Suprapubic skin (tissue), 4 donors: Measurements from ENCODE around the gene NAA38. TPM values are rescaled to one million over a fixed set of nuclear protein-coding genes. Genes with fewer than 3 reads are reported as not detected.

Source experiments
- DNase-seq, 2 donors: peaks; one replicate each; pipeline ENCODE4 v3.0.0-alpha.2; 2019; ENCODE audit warnings: low spot score in 2 of 2
- H3K27ac ChIP-seq: fragments of 200-600 bp; sonication (generic); one replicate; pipeline ENCODE4 v1.5.1; 2019
- H3K27me3 ChIP-seq: fragments of 200-600 bp; sonication (generic); one replicate; pipeline ENCODE4 v1.5.1; 2019
- H3K36me3 ChIP-seq: fragments of 200-600 bp; sonication (generic); one replicate; pipeline ENCODE4 v1.5.1; 2019
- H3K4me1 ChIP-seq: fragments of 200-600 bp; sonication (generic); one replicate; pipeline ENCODE4 v1.5.1; 2019
- H3K4me3 ChIP-seq: fragments of 200-600 bp; sonication (generic); one replicate; pipeline ENCODE4 v1.5.1; 2019; ENCODE audit warnings: mild to moderate bottlenecking
- H3K9me3 ChIP-seq: fragments of 200-600 bp; sonication (generic); one replicate; pipeline ENCODE4 v1.5.1; 2019
- EP300 ChIP-seq: sonication (generic); formaldehyde crosslinking; IDR thresholded peaks from one replicate; pipeline ENCODE4 v1.6.1; 2017; ENCODE audit warnings: antibody characterized with exemption
- POLR2A ChIP-seq, 2 donors: fragments of 450-650 bp; IDR thresholded peaks; one replicate each; pipeline ENCODE4 v1.6.1; 2017; ENCODE audit warnings: antibody characterized with exemption in 2 of 2, mild to moderate bottlenecking in 2 of 2, moderate library complexity in 2 of 2
- POLR2AphosphoS5 ChIP-seq, 3 donors: sonication (generic); formaldehyde crosslinking; IDR thresholded peaks; one replicate each; pipeline ENCODE4 v1.6.1; 2017; ENCODE audit warnings: antibody characterized with exemption in 3 of 3
- WGBS: methylation state at CpG from one replicate; pipeline ENCODE4 v1.1.5; 2018; 5-methylcytosine and 5-hydroxymethylcytosine counted together
- total RNA-seq, 4 donors: library from RNA; depleted of rRNA; stranded (reverse); fragments of >200 nt; gene quantifications; one replicate each; pipeline ENCODE4 v1.1.0, GENCODE V29; 2016
- TF ChIP-seq, protein P1 (sequence below), 2 donors: fragments of 200-600 bp in 1 of 2; fragments of 450-650 bp in 1 of 2; sonication (generic) in 1 of 2; IDR thresholded peaks; one replicate each; pipeline ENCODE4 v1.5.1; 2016 to 2019; ENCODE audit warnings: antibody characterized with exemption in 2 of 2, mild to moderate bottlenecking in 1 of 2, moderate library complexity in 1 of 2

The NAA38 gene
- total RNA-seq, 4 donors from 2014 or later = 46.2 to 90.6 (median 47.6) TPM

DNA sequence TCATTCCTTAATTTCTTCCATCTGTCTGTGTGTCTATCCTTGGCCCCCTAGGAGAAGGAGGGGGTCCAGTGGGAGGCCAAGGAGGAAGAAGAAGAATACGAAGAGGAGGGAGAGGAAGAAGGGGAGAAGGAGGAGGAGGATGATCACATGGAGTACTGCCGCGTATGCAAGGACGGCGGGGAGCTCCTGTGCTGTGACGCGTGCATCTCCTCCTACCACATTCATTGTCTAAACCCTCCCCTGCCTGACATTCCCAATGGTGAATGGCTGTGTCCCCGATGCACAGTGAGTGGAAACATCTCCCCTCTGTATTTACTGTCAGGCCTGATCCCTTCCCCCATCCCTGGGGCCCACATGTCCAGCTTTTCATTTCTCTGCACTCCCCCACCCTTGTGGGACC, 37.5 kb upstream of the NAA38 start:
- no peak for DNase-seq
- H3K36me3 ChIP-seq = peaks cover 78% of the 10 kb centered on the region
- TF ChIP-seq POLR2AphosphoS5 (IDR thresholded peaks at IDR 0.05) (no peak), POLR2A (IDR thresholded peaks at IDR 0.05) (no peak)
- TF ChIP-seq, protein P1, sequence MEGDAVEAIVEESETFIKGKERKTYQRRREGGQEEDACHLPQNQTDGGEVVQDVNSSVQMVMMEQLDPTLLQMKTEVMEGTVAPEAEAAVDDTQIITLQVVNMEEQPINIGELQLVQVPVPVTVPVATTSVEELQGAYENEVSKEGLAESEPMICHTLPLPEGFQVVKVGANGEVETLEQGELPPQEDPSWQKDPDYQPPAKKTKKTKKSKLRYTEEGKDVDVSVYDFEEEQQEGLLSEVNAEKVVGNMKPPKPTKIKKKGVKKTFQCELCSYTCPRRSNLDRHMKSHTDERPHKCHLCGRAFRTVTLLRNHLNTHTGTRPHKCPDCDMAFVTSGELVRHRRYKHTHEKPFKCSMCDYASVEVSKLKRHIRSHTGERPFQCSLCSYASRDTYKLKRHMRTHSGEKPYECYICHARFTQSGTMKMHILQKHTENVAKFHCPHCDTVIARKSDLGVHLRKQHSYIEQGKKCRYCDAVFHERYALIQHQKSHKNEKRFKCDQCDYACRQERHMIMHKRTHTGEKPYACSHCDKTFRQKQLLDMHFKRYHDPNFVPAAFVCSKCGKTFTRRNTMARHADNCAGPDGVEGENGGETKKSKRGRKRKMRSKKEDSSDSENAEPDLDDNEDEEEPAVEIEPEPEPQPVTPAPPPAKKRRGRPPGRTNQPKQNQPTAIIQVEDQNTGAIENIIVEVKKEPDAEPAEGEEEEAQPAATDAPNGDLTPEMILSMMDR (IDR thresholded peaks at IDR 0.05) = no peak

DNA sequence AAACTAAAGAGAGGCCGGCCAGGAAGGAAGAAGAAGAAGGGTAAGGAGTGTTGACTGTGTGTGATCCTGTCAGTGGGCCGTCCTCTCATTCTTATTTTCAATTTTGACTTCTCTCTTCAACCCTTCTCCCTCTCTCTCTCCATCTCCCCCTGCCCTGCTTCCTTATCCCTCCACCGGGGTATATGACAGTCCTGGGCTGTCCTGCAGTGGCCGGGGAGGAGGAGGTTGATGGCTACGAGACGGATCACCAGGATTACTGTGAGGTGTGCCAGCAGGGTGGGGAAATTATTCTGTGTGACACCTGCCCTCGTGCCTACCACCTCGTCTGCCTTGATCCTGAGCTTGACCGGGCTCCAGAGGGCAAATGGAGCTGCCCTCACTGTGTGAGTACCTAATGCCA, 36.9 kb upstream of the NAA38 start:
- H3K36me3 ChIP-seq = peaks cover 72% of the 10 kb centered on the region

More for the DNA sequence above, 37.5 kb upstream of the NAA38 start:
- H3K27ac ChIP-seq = no peak overlapping the region
- H3K4me3 ChIP-seq = no peak overlapping the region
- no peaks in the 10 kb centered on the region for H3K27me3 ChIP-seq
- no peaks in the 10 kb centered on the region for H3K9me3 ChIP-seq
- H3K4me1 ChIP-seq = peaks cover 8% of the 10 kb centered on the region
- 85% methylated on average over 8 of the region's 8 CpGs for WGBS

DNA sequence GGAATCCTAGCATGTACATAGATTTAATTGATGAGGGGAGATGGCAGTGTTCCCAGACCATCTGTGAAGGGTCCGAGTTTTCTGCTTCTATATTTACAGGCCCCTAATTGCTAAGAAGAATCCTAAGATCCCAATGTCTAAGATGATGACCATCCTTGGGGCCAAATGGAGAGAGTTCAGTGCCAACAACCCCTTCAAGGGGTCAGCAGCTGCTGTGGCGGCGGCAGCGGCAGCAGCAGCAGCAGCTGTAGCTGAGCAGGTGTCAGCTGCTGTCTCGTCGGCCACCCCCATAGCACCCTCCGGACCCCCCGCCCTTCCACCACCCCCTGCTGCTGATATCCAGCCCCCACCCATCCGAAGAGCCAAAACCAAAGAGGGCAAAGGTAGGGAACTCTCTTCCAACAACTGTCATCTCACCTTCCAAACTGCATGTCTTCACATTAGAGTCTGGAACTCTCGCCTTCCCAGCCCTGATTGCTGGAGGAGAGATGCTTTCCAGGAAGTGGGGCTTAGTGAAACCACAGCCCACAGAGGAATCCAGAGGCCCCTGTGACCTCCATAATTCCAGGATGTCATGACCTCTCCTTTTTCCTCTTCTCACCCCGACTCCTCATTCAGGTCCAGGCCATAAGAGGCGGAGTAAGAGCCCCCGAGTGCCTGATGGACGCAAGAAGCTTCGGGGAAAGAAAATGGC, 36.0 kb upstream of the NAA38 start:
- Histone ChIP-seq H3K27ac (no peak overlapping the region), H3K36me3 (peaks cover 63% of the 10 kb centered on the region), H3K9me3 (no peaks in the 10 kb centered on the region), H3K4me1 (peaks cover 23% of the 10 kb centered on the region), H3K4me3 (no peak overlapping the region), H3K27me3 (no peaks in the 10 kb centered on the region)
- 87% methylated on average over 11 of the region's 15 CpGs for WGBS
- no peak for TF ChIP-seq POLR2A (IDR thresholded peaks at IDR 0.05)
- no peak for TF ChIP-seq EP300
- TF ChIP-seq POLR2AphosphoS5 (IDR thresholded peaks at IDR 0.05) = no peak
- TF ChIP-seq, protein P1 (IDR thresholded peaks at IDR 0.05) = no peak
- no peak for DNase-seq

More for the DNA sequence above, 36.9 kb upstream of the NAA38 start:
- no peak for TF ChIP-seq POLR2AphosphoS5 (IDR thresholded peaks at IDR 0.05)
- no peak for TF ChIP-seq POLR2A (IDR thresholded peaks at IDR 0.05)
- no peak for TF ChIP-seq EP300
- TF ChIP-seq, protein P1 (IDR thresholded peaks at IDR 0.05) = no peak
- Histone ChIP-seq H3K4me3 (no peak overlapping the region), H3K9me3 (no peaks in the 10 kb centered on the region), H3K4me1 (peaks cover 14% of the 10 kb centered on the region), H3K27ac (no peak overlapping the region), H3K27me3 (no peaks in the 10 kb centered on the region)
- WGBS = 93% methylated on average over 9 of the region's 9 CpGs
- peak in 1 of 2 donors; percentile 67 for DNase-seq

DNA sequence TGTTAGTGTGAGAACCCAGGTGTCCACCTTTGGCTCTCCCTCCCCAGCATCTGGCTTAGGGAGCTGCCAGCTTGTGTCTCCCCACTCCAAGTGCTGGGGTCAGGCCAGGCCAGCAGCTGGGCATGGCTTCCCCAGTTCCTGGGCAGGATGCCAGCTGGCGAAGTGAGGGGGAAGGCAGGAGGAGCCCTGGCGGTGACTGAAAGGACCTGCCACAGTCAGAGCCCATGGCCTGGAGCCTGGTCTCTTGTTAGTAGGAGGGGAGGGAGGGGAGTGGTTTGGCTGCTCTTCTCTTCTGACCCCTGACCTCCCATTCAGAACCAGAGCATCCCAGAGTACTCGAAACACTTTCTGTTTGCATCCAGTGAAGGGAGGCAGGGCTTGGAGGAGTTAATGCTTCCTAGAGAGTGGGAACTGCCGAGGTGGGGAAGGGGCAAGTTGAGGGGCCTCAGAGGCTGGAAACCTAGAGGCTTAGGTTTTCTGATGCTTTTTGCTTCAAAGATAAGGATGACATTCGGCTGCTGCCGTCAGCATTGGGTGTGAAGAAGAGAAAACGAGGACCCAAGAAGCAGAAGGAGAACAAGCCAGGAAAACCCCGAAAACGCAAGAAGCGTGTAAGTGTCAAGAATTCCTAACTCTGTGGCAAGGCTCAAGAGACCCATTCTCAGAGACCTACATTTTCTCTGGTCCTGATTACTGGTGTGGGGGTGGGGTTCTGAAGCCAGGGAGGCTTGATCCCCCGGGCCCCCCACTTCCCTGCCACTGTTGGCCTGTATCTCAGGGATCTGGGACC, 32.0 kb upstream of the NAA38 start:
- Histone ChIP-seq H3K9me3 (no peaks in the 10 kb centered on the region), H3K4me1 (peaks cover 49% of the 10 kb centered on the region), H3K36me3 (peaks cover 30% of the 10 kb centered on the region), H3K27ac (peak overlapping the region; percentile 91), H3K4me3 (peak overlapping the region; percentile 92), H3K27me3 (no peaks in the 10 kb centered on the region)
- 21% methylated on average over 11 of the region's 11 CpGs for WGBS
- TF ChIP-seq POLR2A (IDR thresholded peaks at IDR 0.05) (no peak), POLR2AphosphoS5 (IDR thresholded peaks at IDR 0.05) (peak in 2 of 3 donors; percentile 22 to 79), EP300 (no peak)
- TF ChIP-seq, protein P1 (IDR thresholded peaks at IDR 0.05) = peak in 1 of 2 donors; percentile 61
- peak; percentile 97 for DNase-seq
